Measurements from ENCODE around the gene LILRA5. TPM values are rescaled to one million over a fixed set of nuclear protein-coding genes. Genes with fewer than 3 reads are reported as not detected.
A peak's percentile ranks its signal among the peaks of the same experiment; 100 is the strongest.
"Not testable (repeated sequence)": the region's sequence is repeated elsewhere in the genome, so short reads cannot be mapped to it uniquely, and the experiment has no call there.

LILRA5 gene
- 0.46 TPM in 1 of 2 replicates, not detected in the other for total RNA-seq
- 6.0 TPM for total RNA-seq (2013)
- 1.3 and 1.8 TPM in 2 replicates for polyA plus RNA-seq
- 5.6 and 7.0 TPM in 2 replicates for polyA minus RNA-seq

DNA sequence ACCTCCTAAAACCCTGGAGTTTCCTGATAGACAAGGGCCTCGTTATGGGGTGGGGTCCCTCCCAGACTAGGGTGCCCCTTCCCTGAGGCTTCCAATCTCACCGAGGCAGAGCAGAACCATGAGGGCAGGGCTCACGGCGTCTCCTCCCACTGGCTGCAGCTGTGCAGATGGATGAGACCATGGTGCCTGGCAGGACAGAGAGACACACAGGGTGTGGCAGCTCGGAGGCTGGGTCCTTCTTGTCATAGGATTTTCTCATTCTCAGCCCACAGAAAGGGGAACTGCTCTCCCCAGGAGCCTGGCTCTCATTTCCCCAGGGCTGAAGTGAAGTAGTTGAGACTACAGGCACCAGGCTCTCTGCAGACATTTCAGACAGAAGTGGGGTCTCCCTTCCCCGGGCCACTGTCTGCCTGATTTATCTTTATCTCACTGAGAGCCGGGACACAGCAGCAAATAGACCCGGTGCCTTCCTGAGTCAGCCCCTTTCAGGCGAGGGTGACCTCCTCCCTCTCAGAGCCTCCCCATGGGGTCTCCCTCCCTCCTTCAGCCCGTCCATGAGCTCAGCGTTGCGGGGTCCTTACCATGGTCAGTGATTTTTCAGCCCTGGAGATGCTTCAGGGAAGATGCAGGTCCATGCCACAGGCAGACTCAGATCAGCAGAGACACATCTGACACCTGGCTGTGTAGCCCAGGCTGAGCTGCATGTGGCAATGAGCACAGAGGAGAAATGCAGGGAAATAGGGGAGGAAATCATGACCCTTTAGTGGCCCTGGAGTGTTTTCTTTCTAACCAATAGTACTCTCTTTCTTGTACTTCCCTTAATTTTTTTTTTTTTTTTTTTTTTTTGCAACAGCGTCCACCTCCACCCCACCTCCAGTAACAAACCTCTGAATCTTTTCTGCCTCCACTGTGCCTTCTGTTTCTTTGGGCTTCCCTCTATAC is at the start of gene LILRA5:
Gene LILRA5, minus strand, starts transcription at position 731 of the 942 bp plus-strand sequence. Its CDS starts 147 bp downstream, at position 584.
- H2AFZ ChIP-seq (ENCODE audit: insufficient read depth, low read depth, low read length, poor library complexity, severe bottlenecking): no peak within 1 kb of the TSS
- 22% methylated on average over 12 of the region's 13 CpGs for WGBS (ENCODE audit: insufficient coverage)
- Mint-ChIP-seq H3K27me3 (peaks cover 39% of the 10 kb centered on the region), H3K9me3 (ENCODE audit: insufficient read depth) (no peaks in the 10 kb centered on the region), H3K27ac (peak within 1 kb of the TSS; percentile 32), H3K4me3 (no peak within 1 kb of the TSS), H3K4me1 (peaks cover 15% of the 10 kb centered on the region)
- no peaks in the 10 kb centered on the region for H3K9me3 ChIP-seq (ENCODE audit: control extremely low read depth in 1 of 3, control insufficient read depth in 2 of 3, insufficient read depth in 1 of 3, low read length in 2 of 3)
- intact Hi-C loops (cut with micrococcal nuclease): no loop called here
- H3K9ac ChIP-seq (ENCODE audit: low read length): no peak within 1 kb of the TSS
- peak; percentile 73 for ATAC-seq (ENCODE audit: low read depth)
- no peak for TF ChIP-seq EZH2 (IDR thresholded peaks at IDR 0.05; ENCODE audit: borderline replicate concordance, insufficient read depth, low read depth, low read length, poor library complexity, severe bottlenecking)
- TF ChIP-seq, protein P1, sequence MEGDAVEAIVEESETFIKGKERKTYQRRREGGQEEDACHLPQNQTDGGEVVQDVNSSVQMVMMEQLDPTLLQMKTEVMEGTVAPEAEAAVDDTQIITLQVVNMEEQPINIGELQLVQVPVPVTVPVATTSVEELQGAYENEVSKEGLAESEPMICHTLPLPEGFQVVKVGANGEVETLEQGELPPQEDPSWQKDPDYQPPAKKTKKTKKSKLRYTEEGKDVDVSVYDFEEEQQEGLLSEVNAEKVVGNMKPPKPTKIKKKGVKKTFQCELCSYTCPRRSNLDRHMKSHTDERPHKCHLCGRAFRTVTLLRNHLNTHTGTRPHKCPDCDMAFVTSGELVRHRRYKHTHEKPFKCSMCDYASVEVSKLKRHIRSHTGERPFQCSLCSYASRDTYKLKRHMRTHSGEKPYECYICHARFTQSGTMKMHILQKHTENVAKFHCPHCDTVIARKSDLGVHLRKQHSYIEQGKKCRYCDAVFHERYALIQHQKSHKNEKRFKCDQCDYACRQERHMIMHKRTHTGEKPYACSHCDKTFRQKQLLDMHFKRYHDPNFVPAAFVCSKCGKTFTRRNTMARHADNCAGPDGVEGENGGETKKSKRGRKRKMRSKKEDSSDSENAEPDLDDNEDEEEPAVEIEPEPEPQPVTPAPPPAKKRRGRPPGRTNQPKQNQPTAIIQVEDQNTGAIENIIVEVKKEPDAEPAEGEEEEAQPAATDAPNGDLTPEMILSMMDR (IDR thresholded peaks at IDR 0.05): no peak
- H3K27me3 ChIP-seq (replicated peaks in 1 of 4; ENCODE audit: control extremely low read depth in 1 of 4, control insufficient read depth in 3 of 4, insufficient read depth in 4 of 4, low read length in 3 of 4): peaks cover 0 to 44% (median 26%) of the 10 kb centered on the region in 4 experiments
- DNase-seq: peak; percentile 63
- no peaks in the 10 kb centered on the region for H4K20me1 ChIP-seq (ENCODE audit: control insufficient read depth, insufficient read depth, low read length, poor library complexity, severe bottlenecking)
- H3K36me3 ChIP-seq (replicated peaks in 1 of 2; ENCODE audit: control extremely low read depth in 1 of 2, control insufficient read depth in 1 of 2, extremely low read depth in 1 of 2, insufficient read depth in 2 of 2, low read length in 1 of 2): no peaks in the 10 kb centered on the region
- ChIA-PET POLR2A (no interaction called here), CTCF (interaction anchor here (0.9 kb wide), 1 partner anchor 41 kb away, joined by 4 read pairs; no protein-coding TSS in a partner anchor)
- H3K79me2 ChIP-seq (ENCODE audit: control insufficient read depth, insufficient read depth, low read length): no peaks in the 10 kb centered on the region
- H3K4me1 ChIP-seq (ENCODE audit: control insufficient read depth in 2 of 2, insufficient read depth in 2 of 2, low read length in 2 of 2): peaks cover 14 to 16% of the 10 kb centered on the region in 2 donors
- H3K4me2 ChIP-seq (replicated peaks; ENCODE audit: low read depth, low read length, poor library complexity, severe bottlenecking): peak within 1 kb of the TSS; percentile 25
- peak within 1 kb of the TSS in 1 of 5 experiments; percentile 55 for H3K4me3 ChIP-seq (ENCODE audit: control extremely low read depth in 1 of 5, extremely low read depth in 1 of 5, insufficient read depth in 1 of 5, low read depth in 2 of 5, low read length in 4 of 5)
- H3K27ac ChIP-seq (ENCODE audit: low read length in 2 of 2): no peak within 1 kb of the TSS

DNA sequence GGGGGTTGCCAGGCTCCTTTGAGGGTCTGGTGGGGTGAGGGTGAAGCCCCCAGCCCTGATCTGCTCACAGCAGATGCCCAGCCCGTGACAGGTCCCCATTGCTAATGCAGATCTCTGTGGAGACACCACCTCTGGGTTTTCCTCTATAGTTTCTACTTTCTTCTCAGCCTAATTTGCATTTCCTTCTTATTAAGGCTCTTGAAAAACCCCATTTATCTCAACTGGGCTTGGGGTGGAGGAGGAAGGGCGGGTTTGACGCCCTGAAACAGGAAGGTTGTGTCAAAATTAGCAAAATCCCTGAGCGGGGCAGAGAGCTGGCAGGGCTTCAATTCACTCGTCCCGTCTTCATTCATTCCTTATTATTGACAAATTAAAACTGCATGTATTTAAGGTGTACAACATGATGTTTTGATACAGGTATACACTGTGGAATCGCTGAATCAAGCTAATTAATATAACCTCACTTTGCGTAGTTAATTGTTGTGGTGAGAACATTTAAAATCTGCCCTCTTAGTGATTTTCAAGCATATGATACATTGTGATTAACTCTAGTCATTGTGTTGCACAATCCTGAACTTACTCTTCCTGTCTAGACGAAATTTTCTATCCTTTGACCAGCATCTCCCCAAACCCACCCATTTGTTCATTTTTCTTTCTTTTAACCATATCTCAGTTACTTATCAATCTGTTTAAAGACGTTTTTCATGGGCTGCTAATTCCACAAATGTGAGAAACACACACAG is 48.9 kb upstream of the LILRA5 start:
- DNase-seq; POLR2A ChIA-PET; intact Hi-C loops (cut with micrococcal nuclease); H3K27me3 Mint-ChIP-seq; H3K27me3 ChIP-seq (replicated peaks in 1 of 4; ENCODE audit: control extremely low read depth in 1 of 4, control insufficient read depth in 3 of 4, insufficient read depth in 4 of 4, low read length in 3 of 4); H3K9me3 Mint-ChIP-seq (ENCODE audit: insufficient read depth); H2AFZ ChIP-seq (ENCODE audit: insufficient read depth, low read depth, low read length, poor library complexity, severe bottlenecking); H4K20me1 ChIP-seq (ENCODE audit: control insufficient read depth, insufficient read depth, low read length, poor library complexity, severe bottlenecking); H3K9me3 ChIP-seq (ENCODE audit: control extremely low read depth in 1 of 3, control insufficient read depth in 2 of 3, insufficient read depth in 1 of 3, low read length in 2 of 3): not testable (repeated sequence)
- peak overlapping the region; percentile 51 for H3K9ac ChIP-seq (ENCODE audit: low read length)
- peaks cover 43 to 60% of the 10 kb centered on the region in 2 donors for H3K4me1 ChIP-seq (ENCODE audit: control insufficient read depth in 2 of 2, insufficient read depth in 2 of 2, low read length in 2 of 2)
- WGBS (ENCODE audit: insufficient coverage): 0% methylated on average over 1 of the region's 10 CpGs
- H3K79me2 ChIP-seq (ENCODE audit: control insufficient read depth, insufficient read depth, low read length): peaks cover 64% of the 10 kb centered on the region
- H3K4me3 ChIP-seq (ENCODE audit: control extremely low read depth in 1 of 5, extremely low read depth in 1 of 5, insufficient read depth in 1 of 5, low read depth in 2 of 5, low read length in 4 of 5): peak overlapping the region; percentile 25 to 78 (median 65)
- H3K36me3 ChIP-seq (replicated peaks in 1 of 2; ENCODE audit: control extremely low read depth in 1 of 2, control insufficient read depth in 1 of 2, extremely low read depth in 1 of 2, insufficient read depth in 2 of 2, low read length in 1 of 2): peaks cover 0 to 17% of the 10 kb centered on the region in 2 experiments
- Mint-ChIP-seq H3K4me1 (peaks cover 61% of the 10 kb centered on the region), H3K4me3 (peak overlapping the region; percentile 82), H3K27ac (peak overlapping the region; percentile 91)
- peak overlapping the region; percentile 42 to 74 for H3K27ac ChIP-seq (ENCODE audit: low read length in 2 of 2)
- peak overlapping the region; percentile 66 for H3K4me2 ChIP-seq (replicated peaks; ENCODE audit: low read depth, low read length, poor library complexity, severe bottlenecking)
- ATAC-seq (ENCODE audit: low read depth): peak; percentile 46
- CTCF ChIA-PET: interaction anchor here (1.4 to 1.5 kb wide), 2 partner anchors 27 to 29 kb away, joined by 6 to 7 read pairs; no protein-coding TSS in a partner anchor
